Endothelial cell of umbilical vein (primary cell): ENCODE data around the gene SNX30. TPM values are rescaled to one million over a fixed set of nuclear protein-coding genes. Genes with fewer than 3 reads are reported as not detected.

Experiments used
- BruUV-seq: library from RNA; stranded (reverse); fragments of 400-500 nt; replicated peaks from 2 replicates; lab custom pipeline; 2021; lab: Mats Ljungman, UMichigan
- CTCF ChIA-PET: fragments of 300-600, 350-600 bp; sonication (Branson Sonifier 250); formaldehyde crosslinking; loops from one replicate; lab custom pipeline; 2021; ENCODE audit warnings: antibody characterized with exemption, inconsistent platforms; lab: Charles Lee
- POLR2A ChIA-PET: fragments of 300-600, 350-600 bp; sonication (Branson Sonifier 250); formaldehyde crosslinking; loops from one replicate; lab custom pipeline; 2021; ENCODE audit warnings: antibody characterized with exemption, inconsistent platforms; lab: Charles Lee
- DNase-seq: peaks from one replicate; pipeline ENCODE4 v3.0.0-alpha.2; 2011; ENCODE audit warnings: low read depth, low spot score
- FAIRE-seq: peaks from 2 replicates; lab custom pipeline; 2011; peaks lifted over from hg19 to GRCh38; lab: Jason Lieb, UNC
- H2AFZ ChIP-seq: 2 replicates; pipeline ENCODE4 v1.6.0; 2012; ENCODE audit warnings: low read depth, low read length, control low read depth, inconsistent platforms
- H3K27ac ChIP-seq: 2 replicates; pipeline ENCODE4 v1.5.1; 2011; ENCODE audit warnings: low read depth, mild to moderate bottlenecking, control low read depth, low read length, moderate library complexity; ENCODE audit not compliant: insufficient read depth
- H3K27me3 ChIP-seq, 2 experiments: 2 replicates each; pipeline versions ENCODE4 v1.6.0 to v1.6.1; 2011; ENCODE audit warnings: low read length in 2 of 2, mixed read lengths in 1 of 2; ENCODE audit not compliant: control insufficient read depth in 2 of 2, insufficient read depth in 2 of 2
- H3K36me3 ChIP-seq, 2 experiments: 2 replicates in 1 of 2; 3 replicates in 1 of 2; pipeline ENCODE4 v1.5.1; 2011; ENCODE audit warnings: low read length in 2 of 2, mild to moderate bottlenecking in 1 of 2, moderate library complexity in 1 of 2; ENCODE audit not compliant: control insufficient read depth in 2 of 2, insufficient read depth in 2 of 2; ENCODE audit errors: extremely low read depth in 1 of 2
- H3K4me1 ChIP-seq: 3 replicates; pipeline ENCODE4 v1.5.1; 2011; ENCODE audit warnings: mild to moderate bottlenecking, low read length; ENCODE audit not compliant: control insufficient read depth, insufficient read depth; ENCODE audit errors: extremely low read depth
- H3K4me2 ChIP-seq: 2 replicates; pipeline ENCODE4 v1.6.1; 2011; ENCODE audit warnings: low read length, control low read depth, mixed read lengths; ENCODE audit not compliant: insufficient read depth
- H3K4me3 ChIP-seq, 3 experiments: fragments of 200-600 bp in 1 of 3; sonication (generic), shearing (Covaris generic) in 1 of 3; replicated peaks in 1 of 3; 2 replicates each; pipeline ENCODE4 v1.5.1; 2011 to 2016; ENCODE audit warnings: control low read depth in 3 of 3, low read length in 3 of 3, mild to moderate bottlenecking in 2 of 3, inconsistent platforms in 1 of 3, low read depth in 1 of 3, moderate library complexity in 1 of 3; ENCODE audit not compliant: insufficient read depth in 1 of 3
- H3K79me2 ChIP-seq: 2 replicates; pipeline ENCODE4 v1.6.0; 2012; ENCODE audit warnings: low read length, inconsistent platforms; ENCODE audit not compliant: control insufficient read depth, insufficient read depth
- H3K9ac ChIP-seq: replicated peaks from 2 replicates; pipeline ENCODE3; 2011; ENCODE audit warnings: low read length, control low read depth; ENCODE audit not compliant: insufficient read depth; ENCODE audit errors: extremely low read depth
- H3K9me1 ChIP-seq: replicated peaks from 3 replicates; pipeline ENCODE4 v1.6.0; 2011; ENCODE audit warnings: mild to moderate bottlenecking, low read length; ENCODE audit not compliant: control insufficient read depth, insufficient read depth; ENCODE audit errors: extremely low read depth
- H3K9me3 ChIP-seq: replicated peaks from 2 replicates; pipeline ENCODE4 v1.5.1; 2012; ENCODE audit warnings: low read length, inconsistent platforms; ENCODE audit not compliant: control insufficient read depth, insufficient read depth
- H4K20me1 ChIP-seq: replicated peaks from 2 replicates; pipeline ENCODE3; 2011; ENCODE audit warnings: mild to moderate bottlenecking, low read length; ENCODE audit not compliant: control insufficient read depth, insufficient read depth; ENCODE audit errors: extremely low read depth
- EZH2 ChIP-seq: IDR thresholded peaks from 2 replicates; pipeline ENCODE4 v1.6.1; 2012; ENCODE audit warnings: borderline replicate concordance, low read depth, mild to moderate bottlenecking, moderate library complexity, low read length, inconsistent platforms; ENCODE audit not compliant: severe bottlenecking
- FOS ChIP-seq: IDR thresholded peaks from 2 replicates; pipeline ENCODE4 v1.6.1; 2011; ENCODE audit warnings: mild to moderate bottlenecking, low read length, moderate library complexity, borderline replicate concordance; ENCODE audit not compliant: insufficient read depth
- GATA2 ChIP-seq: IDR thresholded peaks from 2 replicates; pipeline ENCODE4 v1.7.0; 2011; ENCODE audit warnings: low read depth, mild to moderate bottlenecking, moderate library complexity, mixed read lengths, low read length; ENCODE audit not compliant: insufficient read length, insufficient read depth
- JUN ChIP-seq: IDR thresholded peaks from 2 replicates; pipeline ENCODE4 v1.6.1; 2011; ENCODE audit warnings: borderline replicate concordance, low read depth; ENCODE audit not compliant: insufficient read length, insufficient read depth
- MYC ChIP-seq: IDR thresholded peaks from one replicate; pipeline ENCODE4 v1.6.1; 2011; ENCODE audit warnings: mild to moderate bottlenecking, low read depth, low read length
- POLR2A ChIP-seq: IDR thresholded peaks from 2 replicates; pipeline ENCODE4 v1.6.1; 2012; ENCODE audit warnings: low read depth, mild to moderate bottlenecking, control low read depth, low read length
- POLR2AphosphoS5 ChIP-seq: IDR thresholded peaks from 2 replicates; pipeline ENCODE4 v1.6.1; 2012; ENCODE audit warnings: low read depth, mild to moderate bottlenecking, control low read depth, low read length, moderate library complexity; ENCODE audit not compliant: insufficient read depth
- dilution Hi-C: fragments of 300-500 bp; cut with MboI; formaldehyde crosslinking; loops from one replicate; pipeline ENCODE4 v1.15.0; 2019; ENCODE audit warnings: low sequenced_read_pairs; ENCODE audit not compliant: extremely low pct_ligation_motif_present
- intact Hi-C: fragments of 100-400 bp; cut with micrococcal nuclease; formaldehyde crosslinking; loops from one replicate; pipeline ENCODE4 v1.10.0; 2022
- polyA plus RNA-seq, 4 experiments: library from polyadenylated mRNA; depleted of rRNA in 3 of 4; stranded (reverse) in 3 of 4; unstranded in 1 of 4; fragments of >200 nt; gene quantifications; 2 replicates each; pipeline versions ENCODE4 v1.2.1 to v1.2.3, GENCODE V29; 2011 to 2012; ENCODE audit warnings: missing spikeins in 1 of 4
- total RNA-seq: library from RNA; stranded (reverse); gene quantifications from 2 replicates; pipeline ENCODE4 v1.2.3, GENCODE V29; 2021
- TF ChIP-seq, protein P1 (sequence below), 2 donors: IDR thresholded peaks; 1 replicate in 1 of 2; 2 replicates in 1 of 2; pipeline ENCODE4 v1.5.1; 2011; ENCODE audit warnings: low read length in 2 of 2, mild to moderate bottlenecking in 2 of 2, moderate library complexity in 2 of 2, control low read depth in 1 of 2, inconsistent platforms in 1 of 2, low read depth in 1 of 2; ENCODE audit not compliant: insufficient read depth in 1 of 2; ENCODE audit errors: extremely low read depth in 1 of 2
- TF ChIP-seq, protein P2 (sequence below): IDR thresholded peaks from 2 replicates; pipeline ENCODE4 v1.6.1; 2011; ENCODE audit not compliant: insufficient read depth, insufficient read length

The SNX30 gene
- total and polyA plus RNA-seq, 2 donors (not counting 3 experiments of a cell fraction or from before 2014, with no cell fraction given): 2.8 to 6.3 TPM

- POLR2A ChIA-PET: no interaction called here
- DNase-seq (peak; percentile 50), FAIRE-seq (peak; percentile 64)
- Histone ChIP-seq H3K36me3 (no peaks in the 10 kb centered on the region), H2AFZ (no peak overlapping the region), H3K4me1 (no peaks in the 10 kb centered on the region), H3K9me3 (no peaks in the 10 kb centered on the region), H3K27ac (no peak overlapping the region), H3K27me3 (no peaks in the 10 kb centered on the region), H3K4me2 (no peak overlapping the region), H3K9ac (no peak overlapping the region), H3K79me2 (no peaks in the 10 kb centered on the region), H3K9me1 (no peaks in the 10 kb centered on the region), H3K4me3 (no peak overlapping the region), H4K20me1 (no peaks in the 10 kb centered on the region)
- dilution Hi-C loops (no loop called here), intact Hi-C loops (loop anchor here (1.0 to 10.0 kb wide), 3 partner anchors 77 to 725 kb away; partner anchors contain the start of gene INIP)
- no TSS peak for BruUV-seq
- no peak for TF ChIP-seq EZH2
- TF ChIP-seq, protein P1, sequence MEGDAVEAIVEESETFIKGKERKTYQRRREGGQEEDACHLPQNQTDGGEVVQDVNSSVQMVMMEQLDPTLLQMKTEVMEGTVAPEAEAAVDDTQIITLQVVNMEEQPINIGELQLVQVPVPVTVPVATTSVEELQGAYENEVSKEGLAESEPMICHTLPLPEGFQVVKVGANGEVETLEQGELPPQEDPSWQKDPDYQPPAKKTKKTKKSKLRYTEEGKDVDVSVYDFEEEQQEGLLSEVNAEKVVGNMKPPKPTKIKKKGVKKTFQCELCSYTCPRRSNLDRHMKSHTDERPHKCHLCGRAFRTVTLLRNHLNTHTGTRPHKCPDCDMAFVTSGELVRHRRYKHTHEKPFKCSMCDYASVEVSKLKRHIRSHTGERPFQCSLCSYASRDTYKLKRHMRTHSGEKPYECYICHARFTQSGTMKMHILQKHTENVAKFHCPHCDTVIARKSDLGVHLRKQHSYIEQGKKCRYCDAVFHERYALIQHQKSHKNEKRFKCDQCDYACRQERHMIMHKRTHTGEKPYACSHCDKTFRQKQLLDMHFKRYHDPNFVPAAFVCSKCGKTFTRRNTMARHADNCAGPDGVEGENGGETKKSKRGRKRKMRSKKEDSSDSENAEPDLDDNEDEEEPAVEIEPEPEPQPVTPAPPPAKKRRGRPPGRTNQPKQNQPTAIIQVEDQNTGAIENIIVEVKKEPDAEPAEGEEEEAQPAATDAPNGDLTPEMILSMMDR (IDR thresholded peaks at IDR 0.05; ENCODE audit: extremely low read depth in 1 of 2, insufficient read depth in 1 of 2, low read depth in 1 of 2, low read length in 2 of 2): peak; percentile 55 to 60
- CTCF ChIA-PET: interaction anchor here (0.6 to 1.2 kb wide), 14 partner anchors 10 to 440 kb away, joined by 3 to 11 read pairs (median 4); partner anchors contain the start of genes HSDL2, INIP and SNX30
Measured at GRCh38 chr9:112819635-112820496, 69.3 kb downstream of the SNX30 start.

GRCh38 chr9:112820881-112821280, 70.3 kb downstream of the SNX30 start:
- Histone ChIP-seq H3K27ac (no peak overlapping the region), H2AFZ (no peak overlapping the region), H3K4me2 (no peak overlapping the region), H3K4me1 (no peaks in the 10 kb centered on the region), H3K9me3 (no peaks in the 10 kb centered on the region), H3K9ac (no peak overlapping the region), H3K4me3 (no peak overlapping the region), H3K36me3 (no peaks in the 10 kb centered on the region), H3K9me1 (no peaks in the 10 kb centered on the region), H4K20me1 (no peaks in the 10 kb centered on the region), H3K27me3 (no peaks in the 10 kb centered on the region), H3K79me2 (no peaks in the 10 kb centered on the region)
- dilution Hi-C loops: no loop called here
- no peak for FAIRE-seq
- TF ChIP-seq JUN: no peak
- no peak for TF ChIP-seq MYC
- TF ChIP-seq, protein P2, sequence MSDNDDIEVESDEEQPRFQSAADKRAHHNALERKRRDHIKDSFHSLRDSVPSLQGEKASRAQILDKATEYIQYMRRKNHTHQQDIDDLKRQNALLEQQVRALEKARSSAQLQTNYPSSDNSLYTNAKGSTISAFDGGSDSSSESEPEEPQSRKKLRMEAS: no peak
- TF ChIP-seq POLR2AphosphoS5: no peak
- no peak for TF ChIP-seq GATA2
- no peak for TF ChIP-seq EZH2
- TF ChIP-seq, protein P1 (IDR thresholded peaks at IDR 0.05; ENCODE audit: extremely low read depth in 1 of 2, insufficient read depth in 1 of 2, low read depth in 1 of 2, low read length in 2 of 2): no peak
- no peak for TF ChIP-seq POLR2A
- TF ChIP-seq FOS: no peak
- CTCF ChIA-PET: no interaction called here
- DNase-seq: no peak
- POLR2A ChIA-PET: no interaction called here
- BruUV-seq: no TSS peak
- intact Hi-C loops: loop anchor here (1.0 kb wide), 1 partner anchor 78 kb away; no protein-coding TSS in a partner anchor
